ENCODE measurements around the gene RHOBTB3. TPM values are rescaled to one million over a fixed set of nuclear protein-coding genes. Genes with fewer than 3 reads are reported as not detected.
A peak's percentile ranks its signal among the peaks of the same experiment; 100 is the strongest.
"Not testable (repeated sequence)": the region's sequence is repeated elsewhere in the genome, so short reads cannot be mapped to it uniquely, and the experiment has no call there.

RHOBTB3 gene
- 121 and 175 TPM in 2 replicates for total RNA-seq (2014; rRNA removed; shearing (Covaris generic))

- peaks cover 62% of the 10 kb centered on the region for H3K4me1 ChIP-seq (replicated peaks)
- H3K27me3 ChIP-seq (replicated peaks), result no peaks in the 10 kb centered on the region
- peak within 1 kb of the TSS; percentile 89 for H3K4me3 ChIP-seq
Measured at GRCh38 chr5:95730730-95731570, at the start of gene RHOBTB3. Gene RHOBTB3 (plus strand): TSS chr5:95731336. CDS start chr5:95731683, 347 bp downstream.

GRCh38 chr5:95682891-95683290 is 48.2 kb upstream of the RHOBTB3 start, which contains the start of gene SPATA9:
Gene SPATA9 (minus strand): TSS chr5:95682991. CDS start chr5:95682854, 137 bp downstream.
- no peak within 1 kb of the TSS for H3K4me3 ChIP-seq
- DNase-seq (ENCODE audit: low read depth in 1 of 2, low spot score in 2 of 2), result no peak
- H3K27ac ChIP-seq, result no peak within 1 kb of the TSS
- H3K36me3 ChIP-seq, result no peaks in the 10 kb centered on the region
- H3K9me3 ChIP-seq (replicated peaks), result no peaks in the 10 kb centered on the region
- no peaks in the 10 kb centered on the region for H3K27me3 ChIP-seq (replicated peaks)
- 0 out of 2 replicates have a peak, but pooled peaks cover 5% of the 10 kb centered on the region for H3K4me1 ChIP-seq (replicated peaks)

More at GRCh38 chr5:95730730-95731570, at the start of gene RHOBTB3:
- Histone ChIP-seq H3K9me3 (replicated peaks) (no peaks in the 10 kb centered on the region), H3K27ac (peak within 1 kb of the TSS; percentile 85), H3K36me3 (peaks cover 42% of the 10 kb centered on the region)
- peak; percentile 96 to 97 for DNase-seq (ENCODE audit: low read depth in 1 of 2, low spot score in 2 of 2)

GRCh38 chr5:95684361-95684760 is 46.8 kb upstream of the RHOBTB3 start:
- DNase-seq (ENCODE audit: low read depth in 1 of 2, low spot score in 2 of 2), result no peak
- no peaks in the 10 kb centered on the region for H3K36me3 ChIP-seq

GRCh38 chr5:95686651-95687050 is 44.5 kb upstream of the RHOBTB3 start:
- Histone ChIP-seq H3K27ac (no peak overlapping the region), H3K4me1 (replicated peaks) (0 out of 2 replicates have a peak, but pooled peaks cover 5% of the 10 kb centered on the region), H3K9me3 (replicated peaks) (no peaks in the 10 kb centered on the region), H3K36me3 (no peaks in the 10 kb centered on the region), H3K27me3 (replicated peaks) (no peaks in the 10 kb centered on the region), H3K4me3 (no peak overlapping the region)
- no peak for DNase-seq (ENCODE audit: low read depth in 1 of 2, low spot score in 2 of 2)

More at GRCh38 chr5:95684361-95684760, 46.8 kb upstream of the RHOBTB3 start:
- Histone ChIP-seq H3K27ac (no peak overlapping the region), H3K9me3 (replicated peaks) (no peaks in the 10 kb centered on the region), H3K4me3 (no peak overlapping the region), H3K27me3 (replicated peaks) (no peaks in the 10 kb centered on the region), H3K4me1 (replicated peaks) (0 out of 2 replicates have a peak, but pooled peaks cover 5% of the 10 kb centered on the region)

- Histone ChIP-seq H3K27me3 (replicated peaks) (no peaks in the 10 kb centered on the region), H3K36me3 (no peaks in the 10 kb centered on the region), H3K4me1 (replicated peaks) (0 out of 2 replicates have a peak, but pooled peaks cover 5% of the 10 kb centered on the region), H3K9me3 (replicated peaks) (no peaks in the 10 kb centered on the region), H3K27ac (no peak overlapping the region), H3K4me3 (no peak overlapping the region)
- DNase-seq (ENCODE audit: low read depth in 1 of 2, low spot score in 2 of 2), result no peak
Measured at GRCh38 chr5:95689680-95690079, 41.5 kb upstream of the RHOBTB3 start.

- no peak overlapping the region for H3K4me3 ChIP-seq
- no peak for DNase-seq (ENCODE audit: low read depth in 1 of 2, low spot score in 2 of 2)
- no peaks in the 10 kb centered on the region for H3K27me3 ChIP-seq (replicated peaks)
- no peak overlapping the region for H3K27ac ChIP-seq
- H3K36me3 ChIP-seq, result no peaks in the 10 kb centered on the region
- 0 out of 2 replicates have a peak, but pooled peaks cover 5% of the 10 kb centered on the region for H3K4me1 ChIP-seq (replicated peaks)
- H3K9me3 ChIP-seq (replicated peaks), result no peaks in the 10 kb centered on the region
Measured at GRCh38 chr5:95690333-95690732, 40.8 kb upstream of the RHOBTB3 start.

- Histone ChIP-seq H3K4me3 (no peak overlapping the region), H3K36me3 (no peaks in the 10 kb centered on the region)
- no peak for DNase-seq (ENCODE audit: low read depth in 1 of 2, low spot score in 2 of 2)
Measured at GRCh38 chr5:95697781-95698681, 33.1 kb upstream of the RHOBTB3 start.

GRCh38 chr5:95699337-95699736 is 31.8 kb upstream of the RHOBTB3 start:
- Histone ChIP-seq H3K27ac (no peak overlapping the region), H3K36me3 (no peaks in the 10 kb centered on the region), H3K4me1 (replicated peaks) (peaks cover 13% of the 10 kb centered on the region), H3K4me3 (no peak overlapping the region), H3K27me3 (replicated peaks) (no peaks in the 10 kb centered on the region), H3K9me3 (replicated peaks) (no peaks in the 10 kb centered on the region)
- DNase-seq (ENCODE audit: low read depth in 1 of 2, low spot score in 2 of 2), result no peak

More at GRCh38 chr5:95697781-95698681, 33.1 kb upstream of the RHOBTB3 start:
- H3K27ac ChIP-seq, result no peak overlapping the region
- H3K9me3 ChIP-seq (replicated peaks), result no peaks in the 10 kb centered on the region
- H3K27me3 ChIP-seq (replicated peaks), result no peaks in the 10 kb centered on the region
- H3K4me1 ChIP-seq (replicated peaks), result peaks cover 13% of the 10 kb centered on the region

GRCh38 chr5:95701074-95701473 is 30.1 kb upstream of the RHOBTB3 start:
- H3K4me3 ChIP-seq, result no peak overlapping the region
- H3K9me3 ChIP-seq (replicated peaks), result no peaks in the 10 kb centered on the region
- H3K27ac ChIP-seq, result no peak overlapping the region
- H3K4me1 ChIP-seq (replicated peaks), result peaks cover 13% of the 10 kb centered on the region
- no peaks in the 10 kb centered on the region for H3K27me3 ChIP-seq (replicated peaks)
- H3K36me3 ChIP-seq, result no peaks in the 10 kb centered on the region
- no peak for DNase-seq (ENCODE audit: low read depth in 1 of 2, low spot score in 2 of 2)

- Histone ChIP-seq H3K36me3 (no peaks in the 10 kb centered on the region), H3K4me3 (no peak overlapping the region), H3K9me3 (replicated peaks) (no peaks in the 10 kb centered on the region), H3K27me3 (replicated peaks) (no peaks in the 10 kb centered on the region), H3K4me1 (replicated peaks) (peaks cover 15% of the 10 kb centered on the region), H3K27ac (no peak overlapping the region)
- no peak for DNase-seq (ENCODE audit: low read depth in 1 of 2, low spot score in 2 of 2)
Measured at GRCh38 chr5:95704150-95704549, 27.0 kb upstream of the RHOBTB3 start.

- not testable (repeated sequence) for H3K4me3 ChIP-seq; H3K36me3 ChIP-seq; H3K9me3 ChIP-seq (replicated peaks); H3K27me3 ChIP-seq (replicated peaks); H3K27ac ChIP-seq; DNase-seq (ENCODE audit: low read depth in 1 of 2, low spot score in 2 of 2)
- peaks cover 35% of the 10 kb centered on the region for H3K4me1 ChIP-seq (replicated peaks)
Measured at GRCh38 chr5:95706196-95706595, 24.9 kb upstream of the RHOBTB3 start.

GRCh38 chr5:95707055-95707454 is 24.1 kb upstream of the RHOBTB3 start:
- Histone ChIP-seq H3K4me1 (replicated peaks) (peaks cover 44% of the 10 kb centered on the region), H3K4me3 (no peak overlapping the region)
- no peak for DNase-seq (ENCODE audit: low read depth in 1 of 2, low spot score in 2 of 2)

GRCh38 chr5:95707534-95708188 is 23.5 kb upstream of the RHOBTB3 start:
- H3K27ac ChIP-seq; H3K36me3 ChIP-seq; H3K9me3 ChIP-seq (replicated peaks); DNase-seq (ENCODE audit: low read depth in 1 of 2, low spot score in 2 of 2); H3K27me3 ChIP-seq (replicated peaks); H3K4me3 ChIP-seq: not testable (repeated sequence)
- H3K4me1 ChIP-seq (replicated peaks), result peaks cover 50% of the 10 kb centered on the region

More at GRCh38 chr5:95707055-95707454, 24.1 kb upstream of the RHOBTB3 start:
- Histone ChIP-seq H3K27me3 (replicated peaks) (no peaks in the 10 kb centered on the region), H3K9me3 (replicated peaks) (no peaks in the 10 kb centered on the region), H3K36me3 (no peaks in the 10 kb centered on the region), H3K27ac (no peak overlapping the region)
